Common myeloid progenitor, CD34-positive (primary cell): ENCODE data around the gene KATNIP.

Source experiments
- CTCF ChIA-PET: fragments of 350-600 bp; sonication (Branson Sonifier 250); formaldehyde crosslinking; loops from one replicate; lab custom pipeline; 2021; ENCODE audit warnings: antibody characterized with exemption; lab: Charles Lee
- POLR2A ChIA-PET: fragments of 350-600 bp; sonication (Branson Sonifier 250); formaldehyde crosslinking; loops from one replicate; lab custom pipeline; 2021; ENCODE audit warnings: antibody characterized with exemption; lab: Charles Lee
- DNase-seq, 3 donors: peaks; one replicate each; pipeline versions ENCODE4 v3.0.0 to v3.0.0-alpha.2; 2013
- H3K27ac ChIP-seq, 2 experiments: 1 replicate in 1 of 2; 2 replicates in 1 of 2; pipeline ENCODE4 v1.7.0; 2013; ENCODE audit warnings: inconsistent platforms in 2 of 2, low read length in 2 of 2, mild to moderate bottlenecking in 2 of 2, low read depth in 1 of 2, moderate library complexity in 1 of 2; ENCODE audit not compliant: severe bottlenecking in 2 of 2, insufficient read depth in 1 of 2, poor library complexity in 1 of 2
- H3K27me3 ChIP-seq, 5 experiments: replicated peaks in 2 of 5; 1 replicate in 3 of 5; 2 replicates in 2 of 5; pipeline versions ENCODE4 v1.6.1 to v1.7.0; 2013; ENCODE audit warnings: low read length in 4 of 5, mild to moderate bottlenecking in 2 of 5, moderate library complexity in 2 of 5, inconsistent platforms in 1 of 5; ENCODE audit not compliant: insufficient read depth in 5 of 5, control insufficient read depth in 4 of 5
- H3K36me3 ChIP-seq, 4 experiments: 1 replicate in 2 of 4; 2 replicates in 2 of 4; pipeline versions ENCODE4 v1.6.1 to v1.7.0; 2013; ENCODE audit warnings: low read length in 3 of 4, control low read depth in 1 of 4, mild to moderate bottlenecking in 1 of 4; ENCODE audit not compliant: control insufficient read depth in 4 of 4, insufficient read depth in 4 of 4
- H3K4me1 ChIP-seq, 4 experiments: 1 replicate in 3 of 4; 2 replicates in 1 of 4; pipeline versions ENCODE4 v1.6.1 to v1.7.1; 2013; ENCODE audit warnings: low read length in 3 of 4, mild to moderate bottlenecking in 3 of 4, control low read depth in 1 of 4, inconsistent platforms in 1 of 4, moderate library complexity in 1 of 4; ENCODE audit not compliant: control insufficient read depth in 4 of 4, insufficient read depth in 4 of 4; ENCODE audit errors: control extremely low read depth in 1 of 4
- H3K4me3 ChIP-seq, 7 experiments: 1 replicate in 4 of 7; 2 replicates in 3 of 7; pipeline versions ENCODE4 v1.5.1 to v1.7.0; 2013; ENCODE audit warnings: mild to moderate bottlenecking in 7 of 7, low read length in 6 of 7, moderate library complexity in 6 of 7, inconsistent platforms in 2 of 7, low read depth in 2 of 7, control low read depth in 1 of 7; ENCODE audit not compliant: insufficient read depth in 4 of 7, control insufficient read depth in 1 of 7; ENCODE audit errors: extremely low read depth in 1 of 7
- H3K9me3 ChIP-seq, 5 experiments: 1 replicate in 4 of 5; 2 replicates in 1 of 5; pipeline versions ENCODE4 v1.6.1 to v1.7.1; 2013; ENCODE audit warnings: low read length in 4 of 5, mild to moderate bottlenecking in 2 of 5, inconsistent platforms in 1 of 5, low read depth in 1 of 5, moderate library complexity in 1 of 5; ENCODE audit not compliant: control insufficient read depth in 4 of 5, insufficient read depth in 2 of 5; ENCODE audit errors: control extremely low read depth in 1 of 5
- WGBS: methylation state at CpG from one replicate; pipeline ENCODE4 v1.1.5; 2013; ENCODE audit not compliant: insufficient coverage; 5-methylcytosine and 5-hydroxymethylcytosine counted together

The KATNIP gene

GRCh38 chr16:27511657-27512448, 38.1 kb upstream of the KATNIP start:
- ChIA-PET POLR2A (no interaction called here), CTCF (interaction anchor here (0.7 to 3.0 kb wide), 3 partner anchors 11 to 19 kb away, joined by 3 to 7 read pairs (median 3); no protein-coding TSS in a partner anchor)
- DNase-seq = no peak
- Histone ChIP-seq H3K27ac (no peak overlapping the region), H3K27me3 (no peaks in the 10 kb centered on the region), H3K4me3 (no peak overlapping the region), H3K36me3 (peaks cover 19 to 82% (median 61%) of the 10 kb centered on the region in 4 experiments), H3K4me1 (no peaks in the 10 kb centered on the region), H3K9me3 (no peaks in the 10 kb centered on the region)
- WGBS = 98% methylated on average over 19 of the region's 22 CpGs

GRCh38 chr16:27514806-27515205, 35.1 kb upstream of the KATNIP start:
- Histone ChIP-seq H3K4me1 (no peaks in the 10 kb centered on the region), H3K36me3 (peaks cover 12 to 82% (median 55%) of the 10 kb centered on the region in 4 experiments), H3K4me3 (no peak overlapping the region), H3K27me3 (no peaks in the 10 kb centered on the region), H3K9me3 (no peaks in the 10 kb centered on the region), H3K27ac (no peak overlapping the region)
- CTCF ChIA-PET = interaction anchor here (1.8 to 3.1 kb wide), 3 partner anchors 10 to 19 kb away, joined by 5 to 10 read pairs (median 7); no protein-coding TSS in a partner anchor
- DNase-seq = no peak
- 98% methylated on average over 12 of the region's 12 CpGs for WGBS
- POLR2A ChIA-PET = no interaction called here

- ChIA-PET CTCF (interaction anchor here (1.1 to 3.1 kb wide), 7 partner anchors 11 to 35 kb away, joined by 3 to 10 read pairs (median 4); partner anchors contain the start of gene KATNIP), POLR2A (no interaction called here)
- H3K27me3 ChIP-seq = no peaks in the 10 kb centered on the region
- no peaks in the 10 kb centered on the region for H3K9me3 ChIP-seq
- no peak overlapping the region for H3K4me3 ChIP-seq
- H3K4me1 ChIP-seq = peaks cover 0 to 2% (median under 1%) of the 10 kb centered on the region in 4 experiments
- H3K36me3 ChIP-seq = peaks cover 10 to 75% (median 48%) of the 10 kb centered on the region in 4 experiments
- peak in 2 of 3 donors; percentile 47 for DNase-seq
- WGBS = 98% methylated on average over 8 of the region's 9 CpGs
- no peak overlapping the region for H3K27ac ChIP-seq
Observed at GRCh38 chr16:27515874-27516353, 34.0 kb upstream of the KATNIP start.

- 98% methylated on average over 9 of the region's 11 CpGs for WGBS
- POLR2A ChIA-PET = no interaction called here
Observed at GRCh38 chr16:27516365-27516764, 33.6 kb upstream of the KATNIP start.

GRCh38 chr16:27517664-27518063, 32.3 kb upstream of the KATNIP start:
- H3K4me3 ChIP-seq = no peak overlapping the region
- no peak overlapping the region for H3K27ac ChIP-seq
- H3K27me3 ChIP-seq = no peaks in the 10 kb centered on the region
- DNase-seq = no peak
- peaks cover 0 to 7% (median 4%) of the 10 kb centered on the region in 4 experiments for H3K4me1 ChIP-seq
- WGBS = 88% methylated on average over 7 of the region's 7 CpGs
- POLR2A ChIA-PET = interaction anchor here (0.6 kb wide), 1 partner anchor 219 kb away, joined by 3 read pairs; no protein-coding TSS in a partner anchor
- H3K9me3 ChIP-seq = no peaks in the 10 kb centered on the region
- CTCF ChIA-PET = interaction anchor here (1.4 kb wide), 1 partner anchor 15 kb away, joined by 4 read pairs; no protein-coding TSS in a partner anchor
- peaks cover 10 to 69% (median 42%) of the 10 kb centered on the region in 4 experiments for H3K36me3 ChIP-seq

More at GRCh38 chr16:27516365-27516764, 33.6 kb upstream of the KATNIP start:
- no peak overlapping the region for H3K27ac ChIP-seq
- H3K4me1 ChIP-seq = peaks cover 0 to 6% (median 3%) of the 10 kb centered on the region in 4 experiments
- no peaks in the 10 kb centered on the region for H3K27me3 ChIP-seq
- DNase-seq = no peak
- peaks cover 10 to 75% (median 45%) of the 10 kb centered on the region in 4 experiments for H3K36me3 ChIP-seq
- CTCF ChIA-PET = interaction anchor here (1.1 to 3.1 kb wide), 7 partner anchors 12 to 34 kb away, joined by 3 to 10 read pairs (median 4); partner anchors contain the start of gene KATNIP
- H3K9me3 ChIP-seq = no peaks in the 10 kb centered on the region
- H3K4me3 ChIP-seq = no peak overlapping the region

- WGBS = 95% methylated on average over 3 of the region's 4 CpGs
- CTCF ChIA-PET = interaction anchor here (1.4 kb wide), 1 partner anchor 14 kb away, joined by 4 read pairs; no protein-coding TSS in a partner anchor
- H3K36me3 ChIP-seq = peaks cover 10 to 69% (median 38%) of the 10 kb centered on the region in 4 experiments
- peaks cover 0 to 7% (median 4%) of the 10 kb centered on the region in 4 experiments for H3K4me1 ChIP-seq
- no peaks in the 10 kb centered on the region for H3K27me3 ChIP-seq
- no peak overlapping the region for H3K27ac ChIP-seq
- no peaks in the 10 kb centered on the region for H3K9me3 ChIP-seq
- H3K4me3 ChIP-seq = no peak overlapping the region
- DNase-seq = no peak
- POLR2A ChIA-PET = no interaction called here
Observed at GRCh38 chr16:27518226-27518625, 31.7 kb upstream of the KATNIP start.
